WTC11 (cell line): ENCODE measurements around the gene FAM120AOS. TPM values are rescaled to one million over a fixed set of nuclear protein-coding genes. Genes with fewer than 3 reads are reported as not detected.

ENCODE experiments used
- ATAC-seq: fragments of 200-7000 bp; cut with Tn5 transposase; 2 replicates; pipeline ENCODE4 v1.10.0; 2021; ENCODE audit warnings: mild to moderate bottlenecking, moderate library complexity
- CTCF ChIA-PET: fragments of 300-600 bp; sonication (Branson Sonifier 250); formaldehyde crosslinking; loops from one replicate; lab custom pipeline; 2021; ENCODE audit warnings: antibody characterized with exemption; lab: Charles Lee
- POLR2A ChIA-PET: fragments of 350-600 bp; sonication (Branson Sonifier 250); formaldehyde crosslinking; loops from one replicate; lab custom pipeline; 2021; ENCODE audit warnings: antibody characterized with exemption; lab: Charles Lee
- DNase-seq: peaks from one replicate; pipeline ENCODE4 v3.0.0; 2021; ENCODE audit warnings: low spot score
- H3K27ac Mint-ChIP-seq: 2 replicates; pipeline ENCODE4 v1.8.0; 2021; ENCODE audit warnings: mixed read lengths
- H3K27me3 Mint-ChIP-seq: 2 replicates; pipeline ENCODE4 v1.8.0; 2021; ENCODE audit warnings: low read depth, mild to moderate bottlenecking, moderate library complexity, mixed read lengths
- H3K36me3 Mint-ChIP-seq: 2 replicates; pipeline ENCODE4 v1.8.0; 2021; ENCODE audit warnings: mixed read lengths
- H3K4me1 Mint-ChIP-seq: 2 replicates; pipeline ENCODE4 v1.8.0; 2022; ENCODE audit warnings: mixed read lengths
- H3K4me3 Mint-ChIP-seq: 2 replicates; pipeline ENCODE4 v1.8.0; 2021; ENCODE audit warnings: mild to moderate bottlenecking, moderate library complexity, mixed read lengths
- H3K9me3 Mint-ChIP-seq: 2 replicates; pipeline ENCODE4 v1.8.0; 2021; ENCODE audit warnings: mixed read lengths
- ATF2 ChIP-seq: sonication (generic); formaldehyde crosslinking; IDR thresholded peaks from 2 replicates; pipeline ENCODE4 v1.8.1; 2022; ENCODE audit warnings: low read depth, missing genetic modification reagents, borderline replicate concordance
- ATF6 ChIP-seq: sonication (generic); formaldehyde crosslinking; IDR thresholded peaks from 2 replicates; pipeline ENCODE4 v1.8.1; 2023; ENCODE audit warnings: mild to moderate bottlenecking, missing genetic modification reagents
- EMX1 ChIP-seq: fragments of 250-450 bp; sonication (Bioruptor Pico); IDR thresholded peaks from 2 replicates; pipeline ENCODE4 v1.8.0; 2021; ENCODE audit warnings: mild to moderate bottlenecking
- JAZF1 ChIP-seq: fragments of 250-450 bp; sonication (Bioruptor Pico); IDR thresholded peaks from 2 replicates; pipeline ENCODE4 v1.9.0; 2021; ENCODE audit warnings: moderate library complexity, mild to moderate bottlenecking, inconsistent platforms
- NFE2L1 ChIP-seq: sonication (generic); formaldehyde crosslinking; IDR thresholded peaks from 2 replicates; pipeline ENCODE4 v1.8.1; 2023; ENCODE audit warnings: missing genetic modification reagents
- NFYB ChIP-seq: sonication (generic); formaldehyde crosslinking; conservative IDR thresholded peaks from 2 replicates; pipeline ENCODE4 v1.8.0; 2022; ENCODE audit warnings: low read depth, missing genetic modification reagents
- NR1H2 ChIP-seq: sonication (generic); formaldehyde crosslinking; IDR thresholded peaks from 2 replicates; pipeline ENCODE4 v1.9.0; 2021; ENCODE audit warnings: mild to moderate bottlenecking, moderate library complexity, missing genetic modification reagents
- NR2C2 ChIP-seq: sonication (generic); formaldehyde crosslinking; IDR thresholded peaks from 2 replicates; pipeline ENCODE4 v1.8.0; 2022; ENCODE audit warnings: mild to moderate bottlenecking, missing genetic modification reagents
- TP53 ChIP-seq: sonication (generic); formaldehyde crosslinking; IDR thresholded peaks from 2 replicates; pipeline ENCODE4 v1.8.1; 2023; ENCODE audit warnings: mild to moderate bottlenecking, missing genetic modification reagents
- ZNF232 ChIP-seq: sonication (generic); formaldehyde crosslinking; IDR thresholded peaks from 2 replicates; pipeline ENCODE4 v1.8.0; 2022; ENCODE audit warnings: mild to moderate bottlenecking, missing genetic modification reagents
- ZNF263 ChIP-seq: sonication (generic); formaldehyde crosslinking; IDR thresholded peaks from 2 replicates; pipeline ENCODE4 v1.8.1; 2022; ENCODE audit warnings: low read depth, mild to moderate bottlenecking, moderate library complexity, missing genetic modification reagents
- ZNF416 ChIP-seq: fragments of 250-450 bp; sonication (Bioruptor Pico); IDR thresholded peaks from 2 replicates; pipeline ENCODE4 v1.9.0; 2021; ENCODE audit warnings: mild to moderate bottlenecking, inconsistent platforms
- ZNF425 ChIP-seq: fragments of 250-450 bp; sonication (Bioruptor Pico); conservative IDR thresholded peaks from 2 replicates; pipeline ENCODE4 v1.9.0; 2021; ENCODE audit warnings: mild to moderate bottlenecking
- total RNA-seq: library from RNA; stranded (reverse); gene quantifications from 3 replicates; pipeline ENCODE4 v1.2.3, GENCODE V29; 2021
- TF ChIP-seq, protein P1 (sequence below): sonication (generic); formaldehyde crosslinking; IDR thresholded peaks from 2 replicates; pipeline ENCODE4 v1.8.1; 2023; ENCODE audit warnings: mild to moderate bottlenecking, missing genetic modification reagents
- TF ChIP-seq, protein P2 (sequence below): fragments of 250-450 bp; sonication (Bioruptor Pico); IDR thresholded peaks from 2 replicates; pipeline ENCODE4 v2.1.2; 2022; ENCODE audit warnings: mild to moderate bottlenecking, moderate library complexity
- TF ChIP-seq, protein P3 (sequence below): fragments of 250-450 bp; sonication (Bioruptor Pico); IDR thresholded peaks from 2 replicates; pipeline ENCODE4 v1.9.0; 2021; ENCODE audit warnings: mild to moderate bottlenecking, borderline replicate concordance
- TF ChIP-seq, protein P4 (sequence below): fragments of 250-450 bp; sonication (Bioruptor Pico); IDR thresholded peaks from 2 replicates; pipeline ENCODE4 v1.8.0; 2021; ENCODE audit warnings: mild to moderate bottlenecking

The FAM120AOS gene
- total RNA-seq, 1 experiment from 2014 or later = 44.4 TPM

- H3K9me3 Mint-ChIP-seq = no peaks in the 10 kb centered on the region
- no peak for TF ChIP-seq ATF6 (CRISPR knock-in tag)
- TF ChIP-seq ZNF263 (CRISPR knock-in tag) = no peak
- no peak for TF ChIP-seq ATF2 (CRISPR knock-in tag)
- TF ChIP-seq, protein P1, sequence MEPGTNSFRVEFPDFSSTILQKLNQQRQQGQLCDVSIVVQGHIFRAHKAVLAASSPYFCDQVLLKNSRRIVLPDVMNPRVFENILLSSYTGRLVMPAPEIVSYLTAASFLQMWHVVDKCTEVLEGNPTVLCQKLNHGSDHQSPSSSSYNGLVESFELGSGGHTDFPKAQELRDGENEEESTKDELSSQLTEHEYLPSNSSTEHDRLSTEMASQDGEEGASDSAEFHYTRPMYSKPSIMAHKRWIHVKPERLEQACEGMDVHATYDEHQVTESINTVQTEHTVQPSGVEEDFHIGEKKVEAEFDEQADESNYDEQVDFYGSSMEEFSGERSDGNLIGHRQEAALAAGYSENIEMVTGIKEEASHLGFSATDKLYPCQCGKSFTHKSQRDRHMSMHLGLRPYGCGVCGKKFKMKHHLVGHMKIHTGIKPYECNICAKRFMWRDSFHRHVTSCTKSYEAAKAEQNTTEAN (CRISPR knock-in tag) = no peak
- no peak for TF ChIP-seq NFE2L1 (CRISPR knock-in tag)
- DNase-seq (no peak), ATAC-seq (no peak)
- CTCF ChIA-PET = no interaction called here
- no peaks in the 10 kb centered on the region for H3K4me1 Mint-ChIP-seq
- H3K4me3 Mint-ChIP-seq = no peak overlapping the region
- POLR2A ChIA-PET = no interaction called here
- peaks cover 62% of the 10 kb centered on the region for H3K36me3 Mint-ChIP-seq
- no peaks in the 10 kb centered on the region for H3K27me3 Mint-ChIP-seq
- H3K27ac Mint-ChIP-seq = no peak overlapping the region
These were observed 42.9 kb upstream of the FAM120AOS start for GRCh38 chr9:93496285-93496684.

- Mint-ChIP-seq H3K27me3 (no peaks in the 10 kb centered on the region), H3K27ac (no peak overlapping the region), H3K4me1 (peaks cover 5% of the 10 kb centered on the region; the same call in 1 of the 2 replicates), H3K4me3 (no peak overlapping the region), H3K9me3 (no peaks in the 10 kb centered on the region), H3K36me3 (peaks cover 47% of the 10 kb centered on the region)
- DNase-seq = no peak
- no peak for ATAC-seq
- CTCF ChIA-PET = no interaction called here
- POLR2A ChIA-PET = no interaction called here
- TF ChIP-seq ZNF416 (CRISPR knock-in tag) (no peak), NFYB (CRISPR knock-in tag) (no peak), JAZF1 (CRISPR knock-in tag) (no peak), NR1H2 (CRISPR knock-in tag) (no peak), EMX1 (CRISPR knock-in tag) (no peak), TP53 (CRISPR knock-in tag) (no peak), NR2C2 (CRISPR knock-in tag) (no peak), ATF2 (CRISPR knock-in tag) (no peak), ZNF232 (CRISPR knock-in tag) (no peak), ZNF425 (no peak)
- TF ChIP-seq, protein P2, sequence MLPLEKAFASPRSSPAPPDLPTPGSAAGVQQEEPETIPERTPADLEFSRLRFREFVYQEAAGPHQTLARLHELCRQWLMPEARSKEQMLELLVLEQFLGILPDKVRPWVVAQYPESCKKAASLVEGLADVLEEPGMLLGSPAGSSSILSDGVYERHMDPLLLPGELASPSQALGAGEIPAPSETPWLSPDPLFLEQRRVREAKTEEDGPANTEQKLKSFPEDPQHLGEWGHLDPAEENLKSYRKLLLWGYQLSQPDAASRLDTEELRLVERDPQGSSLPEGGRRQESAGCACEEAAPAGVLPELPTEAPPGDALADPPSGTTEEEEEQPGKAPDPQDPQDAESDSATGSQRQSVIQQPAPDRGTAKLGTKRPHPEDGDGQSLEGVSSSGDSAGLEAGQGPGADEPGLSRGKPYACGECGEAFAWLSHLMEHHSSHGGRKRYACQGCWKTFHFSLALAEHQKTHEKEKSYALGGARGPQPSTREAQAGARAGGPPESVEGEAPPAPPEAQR = no peak
- TF ChIP-seq, protein P3, sequence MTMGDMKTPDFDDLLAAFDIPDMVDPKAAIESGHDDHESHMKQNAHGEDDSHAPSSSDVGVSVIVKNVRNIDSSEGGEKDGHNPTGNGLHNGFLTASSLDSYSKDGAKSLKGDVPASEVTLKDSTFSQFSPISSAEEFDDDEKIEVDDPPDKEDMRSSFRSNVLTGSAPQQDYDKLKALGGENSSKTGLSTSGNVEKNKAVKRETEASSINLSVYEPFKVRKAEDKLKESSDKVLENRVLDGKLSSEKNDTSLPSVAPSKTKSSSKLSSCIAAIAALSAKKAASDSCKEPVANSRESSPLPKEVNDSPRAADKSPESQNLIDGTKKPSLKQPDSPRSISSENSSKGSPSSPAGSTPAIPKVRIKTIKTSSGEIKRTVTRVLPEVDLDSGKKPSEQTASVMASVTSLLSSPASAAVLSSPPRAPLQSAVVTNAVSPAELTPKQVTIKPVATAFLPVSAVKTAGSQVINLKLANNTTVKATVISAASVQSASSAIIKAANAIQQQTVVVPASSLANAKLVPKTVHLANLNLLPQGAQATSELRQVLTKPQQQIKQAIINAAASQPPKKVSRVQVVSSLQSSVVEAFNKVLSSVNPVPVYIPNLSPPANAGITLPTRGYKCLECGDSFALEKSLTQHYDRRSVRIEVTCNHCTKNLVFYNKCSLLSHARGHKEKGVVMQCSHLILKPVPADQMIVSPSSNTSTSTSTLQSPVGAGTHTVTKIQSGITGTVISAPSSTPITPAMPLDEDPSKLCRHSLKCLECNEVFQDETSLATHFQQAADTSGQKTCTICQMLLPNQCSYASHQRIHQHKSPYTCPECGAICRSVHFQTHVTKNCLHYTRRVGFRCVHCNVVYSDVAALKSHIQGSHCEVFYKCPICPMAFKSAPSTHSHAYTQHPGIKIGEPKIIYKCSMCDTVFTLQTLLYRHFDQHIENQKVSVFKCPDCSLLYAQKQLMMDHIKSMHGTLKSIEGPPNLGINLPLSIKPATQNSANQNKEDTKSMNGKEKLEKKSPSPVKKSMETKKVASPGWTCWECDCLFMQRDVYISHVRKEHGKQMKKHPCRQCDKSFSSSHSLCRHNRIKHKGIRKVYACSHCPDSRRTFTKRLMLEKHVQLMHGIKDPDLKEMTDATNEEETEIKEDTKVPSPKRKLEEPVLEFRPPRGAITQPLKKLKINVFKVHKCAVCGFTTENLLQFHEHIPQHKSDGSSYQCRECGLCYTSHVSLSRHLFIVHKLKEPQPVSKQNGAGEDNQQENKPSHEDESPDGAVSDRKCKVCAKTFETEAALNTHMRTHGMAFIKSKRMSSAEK (CRISPR knock-in tag) = no peak
- TF ChIP-seq, protein P4, sequence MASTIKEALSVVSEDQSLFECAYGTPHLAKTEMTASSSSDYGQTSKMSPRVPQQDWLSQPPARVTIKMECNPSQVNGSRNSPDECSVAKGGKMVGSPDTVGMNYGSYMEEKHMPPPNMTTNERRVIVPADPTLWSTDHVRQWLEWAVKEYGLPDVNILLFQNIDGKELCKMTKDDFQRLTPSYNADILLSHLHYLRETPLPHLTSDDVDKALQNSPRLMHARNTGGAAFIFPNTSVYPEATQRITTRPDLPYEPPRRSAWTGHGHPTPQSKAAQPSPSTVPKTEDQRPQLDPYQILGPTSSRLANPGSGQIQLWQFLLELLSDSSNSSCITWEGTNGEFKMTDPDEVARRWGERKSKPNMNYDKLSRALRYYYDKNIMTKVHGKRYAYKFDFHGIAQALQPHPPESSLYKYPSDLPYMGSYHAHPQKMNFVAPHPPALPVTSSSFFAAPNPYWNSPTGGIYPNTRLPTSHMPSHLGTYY (CRISPR knock-in tag) = no peak
These were observed 40.6 kb upstream of the FAM120AOS start for GRCh38 chr9:93493949-93494348.
